ENCODE results near the gene CCDC92. TPM values are rescaled to one million over a fixed set of nuclear protein-coding genes. Genes with fewer than 3 reads are reported as not detected.

CCDC92 gene
- total and polyA plus RNA-seq, 2 of the 8 experiments (the other 6 are each of a cell fraction or from before 2014, with no cell fraction given) = 0.43 to 0.51 TPM

DNA sequence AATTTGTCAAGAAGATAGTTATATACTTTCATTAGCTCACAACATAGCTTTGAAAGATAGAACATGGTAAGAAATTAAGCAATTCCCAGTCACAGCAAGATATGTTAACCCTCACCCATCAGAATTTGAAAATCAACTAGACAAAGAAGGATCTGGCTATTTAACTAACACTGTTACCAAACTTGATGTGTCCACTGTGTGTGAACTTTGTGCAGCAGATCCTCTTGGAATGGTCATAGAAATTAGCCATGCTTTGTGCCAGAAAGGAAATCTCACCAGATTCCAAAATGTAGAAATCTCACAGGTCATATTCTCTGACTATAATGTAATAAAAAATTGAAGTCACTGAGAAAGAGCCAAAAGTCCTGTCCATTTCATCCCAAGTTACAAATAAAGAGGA, 46.5 kb upstream of the CCDC92 start:
- H3K23me2 ChIP-seq (ENCODE audit: low read depth, low read length) = no peaks in the 10 kb centered on the region
- H3K36me3 ChIP-seq (ENCODE audit: control insufficient read depth in 2 of 4, insufficient read depth in 4 of 4, low read length in 3 of 4) = no peaks in the 10 kb centered on the region
- H3K79me1 ChIP-seq (ENCODE audit: low read depth, low read length) = no peaks in the 10 kb centered on the region
- no peak overlapping the region for H4K8ac ChIP-seq (ENCODE audit: extremely low read depth, insufficient read depth, low read length)
- H4K20me1 ChIP-seq (replicated peaks in 1 of 2; ENCODE audit: control insufficient read depth in 1 of 2, insufficient read depth in 2 of 2, low read length in 2 of 2) = no peaks in the 10 kb centered on the region
- no peak overlapping the region for H2BK120ac ChIP-seq (replicated peaks; ENCODE audit: low read depth, low read length)
- DNase-seq (ENCODE audit: low read depth in 1 of 2, low spot score in 2 of 2) (no peak), FAIRE-seq (no peak)
- H2AFZ ChIP-seq (ENCODE audit: low read length) = no peak overlapping the region
- H3K27me3 ChIP-seq (replicated peaks in 1 of 4; ENCODE audit: control insufficient read depth in 3 of 4, extremely low read depth in 1 of 4, insufficient read depth in 3 of 4, low read length in 3 of 4) = no peaks in the 10 kb centered on the region
- H3K9me3 ChIP-seq (ENCODE audit: insufficient read depth in 2 of 2, low read depth in 1 of 2, low read length in 1 of 2) = no peaks in the 10 kb centered on the region
- no peak overlapping the region for H2BK12ac ChIP-seq (ENCODE audit: low read depth, low read length)
- no peaks in the 10 kb centered on the region for H3K4me1 ChIP-seq (replicated peaks in 1 of 4; ENCODE audit: control insufficient read depth in 3 of 4, insufficient read depth in 4 of 4, low read length in 3 of 4)
- H2BK20ac ChIP-seq (ENCODE audit: low read length) = no peak overlapping the region
- H3K79me2 ChIP-seq (ENCODE audit: control insufficient read depth in 1 of 2, insufficient read depth in 2 of 2, low read length in 2 of 2) = no peaks in the 10 kb centered on the region
- ChIA-PET CTCF (ENCODE audit: partially characterized antibody) (interaction anchor here (1.0 to 2.1 kb wide), 3 partner anchors 12 to 301 kb away, joined by 4 to 8 read pairs (median 6); no protein-coding TSS in a partner anchor), POLR2A (ENCODE audit: partially characterized antibody) (no interaction called here)
- no peak overlapping the region for H3K4me3 ChIP-seq (ENCODE audit: extremely low read depth in 1 of 4, insufficient read depth in 2 of 4, low read depth in 3 of 4, low read length in 4 of 4)
- no peak overlapping the region for H4K5ac ChIP-seq (ENCODE audit: insufficient read length, low read depth, low read length)
- H3K4ac ChIP-seq (replicated peaks; ENCODE audit: insufficient read length, low read depth, low read length) = no peak overlapping the region
- no peak overlapping the region for H3K27ac ChIP-seq (ENCODE audit: low read depth, low read length)
- no peak overlapping the region for H2BK15ac ChIP-seq (ENCODE audit: low read length)
- no peak overlapping the region for H2BK5ac ChIP-seq (ENCODE audit: low read depth, low read length)
- H3K4me2 ChIP-seq (ENCODE audit: insufficient read depth in 1 of 2, low read depth in 2 of 2, low read length in 2 of 2) = no peak overlapping the region
- no peak overlapping the region for H3K23ac ChIP-seq (ENCODE audit: insufficient read length)
- H3K14ac ChIP-seq (ENCODE audit: insufficient read length) = no peak overlapping the region
- H3K56ac ChIP-seq (replicated peaks; ENCODE audit: insufficient read length, low read depth, low read length) = no peak overlapping the region
- no peak overlapping the region for H3K18ac ChIP-seq (ENCODE audit: extremely low read depth, low read length)
- no peak overlapping the region for H2AK5ac ChIP-seq (ENCODE audit: low read depth, low read length)
- no peak overlapping the region for H4K91ac ChIP-seq (replicated peaks; ENCODE audit: insufficient read length, low read length)
- H3K9ac ChIP-seq (replicated peaks in 1 of 4; ENCODE audit: extremely low read depth in 1 of 4, low read depth in 3 of 4, low read length in 3 of 4) = no peak overlapping the region
- TF ChIP-seq, protein P1, sequence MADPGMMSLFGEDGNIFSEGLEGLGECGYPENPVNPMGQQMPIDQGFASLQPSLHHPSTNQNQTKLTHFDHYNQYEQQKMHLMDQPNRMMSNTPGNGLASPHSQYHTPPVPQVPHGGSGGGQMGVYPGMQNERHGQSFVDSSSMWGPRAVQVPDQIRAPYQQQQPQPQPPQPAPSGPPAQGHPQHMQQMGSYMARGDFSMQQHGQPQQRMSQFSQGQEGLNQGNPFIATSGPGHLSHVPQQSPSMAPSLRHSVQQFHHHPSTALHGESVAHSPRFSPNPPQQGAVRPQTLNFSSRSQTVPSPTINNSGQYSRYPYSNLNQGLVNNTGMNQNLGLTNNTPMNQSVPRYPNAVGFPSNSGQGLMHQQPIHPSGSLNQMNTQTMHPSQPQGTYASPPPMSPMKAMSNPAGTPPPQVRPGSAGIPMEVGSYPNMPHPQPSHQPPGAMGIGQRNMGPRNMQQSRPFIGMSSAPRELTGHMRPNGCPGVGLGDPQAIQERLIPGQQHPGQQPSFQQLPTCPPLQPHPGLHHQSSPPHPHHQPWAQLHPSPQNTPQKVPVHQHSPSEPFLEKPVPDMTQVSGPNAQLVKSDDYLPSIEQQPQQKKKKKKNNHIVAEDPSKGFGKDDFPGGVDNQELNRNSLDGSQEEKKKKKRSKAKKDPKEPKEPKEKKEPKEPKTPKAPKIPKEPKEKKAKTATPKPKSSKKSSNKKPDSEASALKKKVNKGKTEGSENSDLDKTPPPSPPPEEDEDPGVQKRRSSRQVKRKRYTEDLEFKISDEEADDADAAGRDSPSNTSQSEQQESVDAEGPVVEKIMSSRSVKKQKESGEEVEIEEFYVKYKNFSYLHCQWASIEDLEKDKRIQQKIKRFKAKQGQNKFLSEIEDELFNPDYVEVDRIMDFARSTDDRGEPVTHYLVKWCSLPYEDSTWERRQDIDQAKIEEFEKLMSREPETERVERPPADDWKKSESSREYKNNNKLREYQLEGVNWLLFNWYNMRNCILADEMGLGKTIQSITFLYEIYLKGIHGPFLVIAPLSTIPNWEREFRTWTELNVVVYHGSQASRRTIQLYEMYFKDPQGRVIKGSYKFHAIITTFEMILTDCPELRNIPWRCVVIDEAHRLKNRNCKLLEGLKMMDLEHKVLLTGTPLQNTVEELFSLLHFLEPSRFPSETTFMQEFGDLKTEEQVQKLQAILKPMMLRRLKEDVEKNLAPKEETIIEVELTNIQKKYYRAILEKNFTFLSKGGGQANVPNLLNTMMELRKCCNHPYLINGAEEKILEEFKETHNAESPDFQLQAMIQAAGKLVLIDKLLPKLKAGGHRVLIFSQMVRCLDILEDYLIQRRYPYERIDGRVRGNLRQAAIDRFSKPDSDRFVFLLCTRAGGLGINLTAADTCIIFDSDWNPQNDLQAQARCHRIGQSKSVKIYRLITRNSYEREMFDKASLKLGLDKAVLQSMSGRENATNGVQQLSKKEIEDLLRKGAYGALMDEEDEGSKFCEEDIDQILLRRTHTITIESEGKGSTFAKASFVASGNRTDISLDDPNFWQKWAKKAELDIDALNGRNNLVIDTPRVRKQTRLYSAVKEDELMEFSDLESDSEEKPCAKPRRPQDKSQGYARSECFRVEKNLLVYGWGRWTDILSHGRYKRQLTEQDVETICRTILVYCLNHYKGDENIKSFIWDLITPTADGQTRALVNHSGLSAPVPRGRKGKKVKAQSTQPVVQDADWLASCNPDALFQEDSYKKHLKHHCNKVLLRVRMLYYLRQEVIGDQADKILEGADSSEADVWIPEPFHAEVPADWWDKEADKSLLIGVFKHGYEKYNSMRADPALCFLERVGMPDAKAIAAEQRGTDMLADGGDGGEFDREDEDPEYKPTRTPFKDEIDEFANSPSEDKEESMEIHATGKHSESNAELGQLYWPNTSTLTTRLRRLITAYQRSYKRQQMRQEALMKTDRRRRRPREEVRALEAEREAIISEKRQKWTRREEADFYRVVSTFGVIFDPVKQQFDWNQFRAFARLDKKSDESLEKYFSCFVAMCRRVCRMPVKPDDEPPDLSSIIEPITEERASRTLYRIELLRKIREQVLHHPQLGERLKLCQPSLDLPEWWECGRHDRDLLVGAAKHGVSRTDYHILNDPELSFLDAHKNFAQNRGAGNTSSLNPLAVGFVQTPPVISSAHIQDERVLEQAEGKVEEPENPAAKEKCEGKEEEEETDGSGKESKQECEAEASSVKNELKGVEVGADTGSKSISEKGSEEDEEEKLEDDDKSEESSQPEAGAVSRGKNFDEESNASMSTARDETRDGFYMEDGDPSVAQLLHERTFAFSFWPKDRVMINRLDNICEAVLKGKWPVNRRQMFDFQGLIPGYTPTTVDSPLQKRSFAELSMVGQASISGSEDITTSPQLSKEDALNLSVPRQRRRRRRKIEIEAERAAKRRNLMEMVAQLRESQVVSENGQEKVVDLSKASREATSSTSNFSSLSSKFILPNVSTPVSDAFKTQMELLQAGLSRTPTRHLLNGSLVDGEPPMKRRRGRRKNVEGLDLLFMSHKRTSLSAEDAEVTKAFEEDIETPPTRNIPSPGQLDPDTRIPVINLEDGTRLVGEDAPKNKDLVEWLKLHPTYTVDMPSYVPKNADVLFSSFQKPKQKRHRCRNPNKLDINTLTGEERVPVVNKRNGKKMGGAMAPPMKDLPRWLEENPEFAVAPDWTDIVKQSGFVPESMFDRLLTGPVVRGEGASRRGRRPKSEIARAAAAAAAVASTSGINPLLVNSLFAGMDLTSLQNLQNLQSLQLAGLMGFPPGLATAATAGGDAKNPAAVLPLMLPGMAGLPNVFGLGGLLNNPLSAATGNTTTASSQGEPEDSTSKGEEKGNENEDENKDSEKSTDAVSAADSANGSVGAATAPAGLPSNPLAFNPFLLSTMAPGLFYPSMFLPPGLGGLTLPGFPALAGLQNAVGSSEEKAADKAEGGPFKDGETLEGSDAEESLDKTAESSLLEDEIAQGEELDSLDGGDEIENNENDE (IDR thresholded peaks at IDR 0.05; ENCODE audit: insufficient replicate concordance, low read length) = no peak
- no peak for TF ChIP-seq SP2 (IDR thresholded peaks at IDR 0.05; ENCODE audit: low read length)
